Measurements from ENCODE around the gene DNAJC6.

GRCh38 chr1:65398083-65398482 lies 88.7 kb downstream of the DNAJC6 start:
- no peak for TF ChIP-seq POLR2AphosphoS5 (IDR thresholded peaks at IDR 0.05; ENCODE audit: borderline replicate concordance, low read depth, low read length)
- no peak for TF ChIP-seq FOXP2 (optimal IDR thresholded peaks at IDR 0.05; ENCODE audit: control extremely low read depth, extremely low read length, insufficient read depth)
